HepG2 (cell line): ENCODE data around the gene SLC26A4. TPM values are rescaled to one million over a fixed set of nuclear protein-coding genes. Genes with fewer than 3 reads are reported as not detected.
A peak's percentile ranks its signal among the peaks of the same experiment; 100 is the strongest.

Experiments used
- HDAC1 ChIP-seq: sonication (generic); formaldehyde crosslinking; IDR thresholded peaks from 2 replicates; pipeline ENCODE4 v1.5.1; 2020; ENCODE audit warnings: mild to moderate bottlenecking, missing genetic modification reagents
- HMGXB3 ChIP-seq: sonication (generic); formaldehyde crosslinking; IDR thresholded peaks from 2 replicates; pipeline ENCODE4 v1.4.0; 2020; ENCODE audit warnings: missing genetic modification reagents, borderline replicate concordance
- KDM2A ChIP-seq: sonication (generic); formaldehyde crosslinking; IDR thresholded peaks from 2 replicates; pipeline ENCODE4 v1.4.0; 2020; ENCODE audit warnings: low read depth, missing genetic modification reagents, borderline replicate concordance
- NR0B2 ChIP-seq: sonication (generic); formaldehyde crosslinking; IDR thresholded peaks from 2 replicates; pipeline ENCODE4 v1.4.0; 2020; ENCODE audit warnings: mild to moderate bottlenecking, missing genetic modification reagents
- PHF8 ChIP-seq: sonication (generic); formaldehyde crosslinking; IDR thresholded peaks from 2 replicates; pipeline ENCODE4 v1.5.0; 2020; ENCODE audit warnings: missing genetic modification reagents
- RCOR2 ChIP-seq: IDR thresholded peaks from 2 replicates; pipeline ENCODE4 v1.6.1; 2016; ENCODE audit warnings: missing biosample characterization, missing genetic modification reagents
- RFX5 ChIP-seq: IDR thresholded peaks from 2 replicates; pipeline ENCODE4 v1.6.1; 2011; ENCODE audit warnings: low read depth, low read length, improper control_type of control experiment
- SNAI1 ChIP-seq: sonication (generic); formaldehyde crosslinking; IDR thresholded peaks from 2 replicates; pipeline ENCODE4 v1.5.0; 2020; ENCODE audit warnings: mild to moderate bottlenecking, missing genetic modification reagents, borderline replicate concordance
- SOX6 ChIP-seq, 2 experiments: fragments of 450-650 bp in 1 of 2; sonication (generic) in 1 of 2; formaldehyde crosslinking in 1 of 2; IDR thresholded peaks; 2 replicates each; pipeline versions ENCODE4 v1.4.0 to v1.6.1; 2017 to 2020; ENCODE audit warnings: antibody characterized with exemption in 1 of 2, mild to moderate bottlenecking in 1 of 2, missing genetic modification reagents in 1 of 2
- STAG1 ChIP-seq: sonication (generic); formaldehyde crosslinking; IDR thresholded peaks from 2 replicates; pipeline ENCODE4 v1.4.0; 2020; ENCODE audit warnings: missing genetic modification reagents
- ZFP1 ChIP-seq: IDR thresholded peaks from 2 replicates; pipeline ENCODE4 v1.6.1; 2016
- ZNF143 ChIP-seq: sonication (generic); formaldehyde crosslinking; IDR thresholded peaks from 2 replicates; pipeline ENCODE4 v1.4.0; 2020; ENCODE audit warnings: missing genetic modification reagents
- ZNF260 ChIP-seq: sonication (generic); formaldehyde crosslinking; IDR thresholded peaks from 2 replicates; pipeline ENCODE4 v1.4.0; 2020; ENCODE audit warnings: missing genetic modification reagents, low read depth, mild to moderate bottlenecking, borderline replicate concordance
- ZNF282 ChIP-seq: fragments of 450-650 bp; IDR thresholded peaks from 2 replicates; pipeline ENCODE4 v1.6.1; 2018; ENCODE audit not compliant: partially characterized antibody
- ZNF572 ChIP-seq: sonication (generic); formaldehyde crosslinking; IDR thresholded peaks from 2 replicates; pipeline ENCODE4 v1.5.1; 2020; ENCODE audit warnings: mild to moderate bottlenecking, missing genetic modification reagents
- ZNF766 ChIP-seq: sonication (generic); formaldehyde crosslinking; IDR thresholded peaks from 2 replicates; pipeline ENCODE4 v1.5.0; 2020; ENCODE audit warnings: missing genetic modification reagents, borderline replicate concordance
- ZNF841 ChIP-seq: sonication (generic); formaldehyde crosslinking; IDR thresholded peaks from 2 replicates; pipeline ENCODE4 v1.8.1; 2023; ENCODE audit warnings: missing genetic modification reagents, borderline replicate concordance
- ZSCAN25 ChIP-seq: sonication (generic); formaldehyde crosslinking; IDR thresholded peaks from 2 replicates; pipeline ENCODE4 v1.8.0; 2022; ENCODE audit warnings: mild to moderate bottlenecking, missing genetic modification reagents
- polyA plus RNA-seq, 8 experiments: library from polyadenylated mRNA; depleted of rRNA in 3 of 8; stranded (reverse) in 7 of 8; unstranded in 1 of 8; fragments of >200 nt; fragmentation: Illumina TruSeq in 4 of 8; extraction: Trizol in 4 of 8; gene quantifications; 2 replicates each; pipeline versions ENCODE4 v1.2.1 to v1.2.3, GENCODE V29; 2011 to 2016; ENCODE audit warnings: low read depth in 4 of 8, missing spikeins in 1 of 8, mixed read lengths in 1 of 8; ENCODE audit not compliant: insufficient read depth in 1 of 8
- total RNA-seq, 5 experiments: library from RNA; depleted of rRNA; stranded (reverse); fragments of >200 nt; fragmentation: Illumina TruSeq; extraction: Trizol; gene quantifications; 2 replicates each; pipeline ENCODE4 v1.2.3, GENCODE V29; 2016; ENCODE audit warnings: low read depth in 1 of 5
- TF ChIP-seq, protein P1 (sequence below): sonication (generic); formaldehyde crosslinking; IDR thresholded peaks from 2 replicates; pipeline ENCODE4 v1.8.1; 2023; ENCODE audit warnings: mild to moderate bottlenecking, inconsistent platforms, moderate library complexity, missing genetic modification reagents, borderline replicate concordance
- TF ChIP-seq, protein P2 (sequence below): sonication (generic); formaldehyde crosslinking; IDR thresholded peaks from 2 replicates; pipeline ENCODE4 v1.4.0; 2020; ENCODE audit warnings: missing genetic modification reagents

SLC26A4 gene
- total and polyA plus RNA-seq, 2 of the 13 experiments (the other 11 are each of a cell fraction or from before 2014, with no cell fraction given) = 0.08 to 0.11 TPM

DNA sequence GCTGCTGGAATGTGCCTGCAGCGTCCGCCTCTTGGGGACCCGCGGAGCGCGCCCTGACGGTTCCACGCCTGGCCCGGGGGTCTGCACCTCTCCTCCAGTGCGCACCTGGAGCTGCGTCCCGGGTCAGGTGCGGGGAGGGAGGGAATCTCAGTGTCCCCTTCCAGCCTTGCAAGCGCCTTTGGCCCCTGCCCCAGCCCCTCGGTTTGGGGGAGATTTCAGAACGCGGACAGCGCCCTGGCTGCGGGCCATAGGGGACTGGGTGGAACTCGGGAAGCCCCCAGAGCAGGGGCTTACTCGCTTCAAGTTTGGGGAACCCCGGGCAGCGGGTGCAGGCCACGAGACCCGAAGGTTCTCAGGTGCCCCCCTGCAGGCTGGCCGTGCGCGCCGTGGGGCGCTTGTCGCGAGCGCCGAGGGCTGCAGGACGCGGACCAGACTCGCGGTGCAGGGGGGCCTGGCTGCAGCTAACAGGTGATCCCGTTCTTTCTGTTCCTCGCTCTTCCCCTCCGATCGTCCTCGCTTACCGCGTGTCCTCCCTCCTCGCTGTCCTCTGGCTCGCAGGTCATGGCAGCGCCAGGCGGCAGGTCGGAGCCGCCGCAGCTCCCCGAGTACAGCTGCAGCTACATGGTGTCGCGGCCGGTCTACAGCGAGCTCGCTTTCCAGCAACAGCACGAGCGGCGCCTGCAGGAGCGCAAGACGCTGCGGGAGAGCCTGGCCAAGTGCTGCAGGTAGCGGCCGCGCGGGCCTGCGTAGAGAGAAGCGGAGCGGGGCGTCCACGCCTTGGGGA, 645 bp downstream of the SLC26A4 start (continued):
- TF ChIP-seq, protein P1, sequence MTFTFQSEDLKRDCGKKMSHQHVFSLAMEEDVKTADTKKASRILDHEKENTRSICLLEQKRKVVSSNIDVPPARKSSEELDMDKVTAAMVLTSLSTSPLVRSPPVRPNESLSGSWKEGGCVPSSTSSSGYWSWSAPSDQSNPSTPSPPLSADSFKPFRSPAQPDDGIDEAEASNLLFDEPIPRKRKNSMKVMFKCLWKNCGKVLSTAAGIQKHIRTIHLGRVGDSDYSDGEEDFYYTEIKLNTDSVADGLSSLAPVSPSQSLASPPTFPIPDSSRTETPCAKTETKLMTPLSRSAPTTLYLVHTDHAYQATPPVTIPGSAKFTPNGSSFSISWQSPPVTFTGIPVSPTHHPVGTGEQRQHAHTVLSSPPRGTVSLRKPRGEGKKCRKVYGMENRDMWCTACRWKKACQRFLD (CRISPR knock-in tag) = no peak
- peak; percentile 55 for TF ChIP-seq STAG1
- TF ChIP-seq RCOR2 (CRISPR knock-in tag) = no peak
- no peak for TF ChIP-seq NR0B2 (CRISPR knock-in tag)
- TF ChIP-seq ZNF572 = no peak
- TF ChIP-seq ZSCAN25 = no peak
- TF ChIP-seq ZNF282 = no peak
- TF ChIP-seq RFX5 = no peak
- TF ChIP-seq SNAI1 (CRISPR knock-in tag) = no peak
- no peak for TF ChIP-seq ZNF143 (CRISPR knock-in tag)
- no peak for TF ChIP-seq HDAC1 (CRISPR knock-in tag)
- TF ChIP-seq ZNF841 (CRISPR knock-in tag) = no peak
- no peak for TF ChIP-seq ZFP1
- 0 out of 2 replicates have a peak, but pooled peaks have one; percentile 26 for TF ChIP-seq PHF8 (CRISPR knock-in tag)
- TF ChIP-seq ZNF260 (CRISPR knock-in tag) = no peak
- no peak for TF ChIP-seq HMGXB3 (CRISPR knock-in tag)
- TF ChIP-seq KDM2A (CRISPR knock-in tag) = no peak; the same call in 1 of the 2 replicates
- TF ChIP-seq ZNF766 = no peak
- TF ChIP-seq, protein P2, sequence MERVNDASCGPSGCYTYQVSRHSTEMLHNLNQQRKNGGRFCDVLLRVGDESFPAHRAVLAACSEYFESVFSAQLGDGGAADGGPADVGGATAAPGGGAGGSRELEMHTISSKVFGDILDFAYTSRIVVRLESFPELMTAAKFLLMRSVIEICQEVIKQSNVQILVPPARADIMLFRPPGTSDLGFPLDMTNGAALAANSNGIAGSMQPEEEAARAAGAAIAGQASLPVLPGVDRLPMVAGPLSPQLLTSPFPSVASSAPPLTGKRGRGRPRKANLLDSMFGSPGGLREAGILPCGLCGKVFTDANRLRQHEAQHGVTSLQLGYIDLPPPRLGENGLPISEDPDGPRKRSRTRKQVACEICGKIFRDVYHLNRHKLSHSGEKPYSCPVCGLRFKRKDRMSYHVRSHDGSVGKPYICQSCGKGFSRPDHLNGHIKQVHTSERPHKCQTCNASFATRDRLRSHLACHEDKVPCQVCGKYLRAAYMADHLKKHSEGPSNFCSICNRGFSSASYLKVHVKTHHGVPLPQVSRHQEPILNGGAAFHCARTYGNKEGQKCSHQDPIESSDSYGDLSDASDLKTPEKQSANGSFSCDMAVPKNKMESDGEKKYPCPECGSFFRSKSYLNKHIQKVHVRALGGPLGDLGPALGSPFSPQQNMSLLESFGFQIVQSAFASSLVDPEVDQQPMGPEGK (CRISPR knock-in tag) = 0 out of 2 replicates have a peak, but pooled peaks have one; percentile 31
- TF ChIP-seq SOX6 (IDR thresholded peaks at IDR 0.05) = no peak
- TF ChIP-seq SOX6 (CRISPR knock-in tag; IDR thresholded peaks at IDR 0.05) = no peak
